ENCODE results near the gene MBNL2. TPM values are rescaled to one million over a fixed set of nuclear protein-coding genes. Genes with fewer than 3 reads are reported as not detected.

The MBNL2 gene
- total RNA-seq, 4 donors from 2014 or later, result 113 to 129 (median 118) TPM

DNA sequence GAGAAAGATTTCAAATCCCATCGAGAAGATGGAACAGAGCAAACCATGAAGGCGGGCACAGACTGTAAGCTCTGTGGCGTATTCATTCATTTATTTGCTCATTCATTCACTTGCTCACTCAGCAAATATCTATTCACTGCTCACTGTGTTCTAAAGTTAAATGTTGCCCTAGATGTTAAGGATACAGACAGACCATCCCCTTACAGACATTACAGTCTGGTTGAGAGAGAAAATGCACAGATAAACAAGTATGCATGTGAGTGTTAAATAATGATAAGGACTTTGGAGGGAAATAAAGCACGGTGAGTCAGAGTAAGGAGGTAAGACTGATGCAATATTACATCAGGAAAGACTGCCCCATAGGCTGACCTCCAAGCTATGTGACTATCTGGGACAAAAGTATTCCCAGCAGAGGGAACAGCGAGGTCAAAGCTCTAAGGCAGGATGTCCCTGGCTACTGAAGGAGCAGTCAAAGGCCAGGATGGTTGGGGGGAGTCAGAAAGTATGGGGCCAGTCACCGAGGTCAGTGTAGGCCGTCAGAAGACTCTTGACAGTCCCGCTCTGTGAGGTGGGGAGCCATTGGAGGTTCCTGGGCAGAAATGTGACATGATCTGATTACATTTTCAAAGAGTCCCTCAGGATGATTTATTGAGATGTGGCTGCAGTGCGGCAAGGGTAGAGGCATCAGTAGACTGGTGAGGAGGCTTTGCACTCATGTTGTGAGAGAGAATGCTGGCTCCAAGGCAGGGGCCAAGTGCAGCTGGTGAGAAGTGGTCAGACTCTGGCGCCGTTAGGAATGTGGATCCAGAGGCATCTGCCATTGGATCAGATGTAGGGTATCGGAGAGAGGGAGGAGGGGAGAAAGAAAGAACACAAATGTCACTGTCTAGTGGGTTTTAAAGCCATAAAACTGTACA is 37.9 kb downstream of the MBNL2 start:
- H3K4me1 ChIP-seq, result peaks cover 23 to 100% (median 64%) of the 10 kb centered on the region in 3 donors
- 71 to 75% methylated on average over 9 to 12 of the region's 12 CpGs for WGBS, 2 donors (ENCODE audit: low coverage in 1 of 2)
- ATAC-seq, result peak; percentile 35
- no peaks in the 10 kb centered on the region for H3K9me3 ChIP-seq
- H3K4me3 ChIP-seq, result no peak overlapping the region
- peak overlapping the region; percentile 31 to 80 (median 68) for H3K27ac ChIP-seq
- H3K36me3 ChIP-seq, result no peaks in the 10 kb centered on the region
- H3K27me3 ChIP-seq, result no peaks in the 10 kb centered on the region
- peak; percentile 36 for TF ChIP-seq POLR2AphosphoS5 (IDR thresholded peaks at IDR 0.05)
- TF ChIP-seq, protein P1, sequence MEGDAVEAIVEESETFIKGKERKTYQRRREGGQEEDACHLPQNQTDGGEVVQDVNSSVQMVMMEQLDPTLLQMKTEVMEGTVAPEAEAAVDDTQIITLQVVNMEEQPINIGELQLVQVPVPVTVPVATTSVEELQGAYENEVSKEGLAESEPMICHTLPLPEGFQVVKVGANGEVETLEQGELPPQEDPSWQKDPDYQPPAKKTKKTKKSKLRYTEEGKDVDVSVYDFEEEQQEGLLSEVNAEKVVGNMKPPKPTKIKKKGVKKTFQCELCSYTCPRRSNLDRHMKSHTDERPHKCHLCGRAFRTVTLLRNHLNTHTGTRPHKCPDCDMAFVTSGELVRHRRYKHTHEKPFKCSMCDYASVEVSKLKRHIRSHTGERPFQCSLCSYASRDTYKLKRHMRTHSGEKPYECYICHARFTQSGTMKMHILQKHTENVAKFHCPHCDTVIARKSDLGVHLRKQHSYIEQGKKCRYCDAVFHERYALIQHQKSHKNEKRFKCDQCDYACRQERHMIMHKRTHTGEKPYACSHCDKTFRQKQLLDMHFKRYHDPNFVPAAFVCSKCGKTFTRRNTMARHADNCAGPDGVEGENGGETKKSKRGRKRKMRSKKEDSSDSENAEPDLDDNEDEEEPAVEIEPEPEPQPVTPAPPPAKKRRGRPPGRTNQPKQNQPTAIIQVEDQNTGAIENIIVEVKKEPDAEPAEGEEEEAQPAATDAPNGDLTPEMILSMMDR (IDR thresholded peaks at IDR 0.05), result no peak

DNA sequence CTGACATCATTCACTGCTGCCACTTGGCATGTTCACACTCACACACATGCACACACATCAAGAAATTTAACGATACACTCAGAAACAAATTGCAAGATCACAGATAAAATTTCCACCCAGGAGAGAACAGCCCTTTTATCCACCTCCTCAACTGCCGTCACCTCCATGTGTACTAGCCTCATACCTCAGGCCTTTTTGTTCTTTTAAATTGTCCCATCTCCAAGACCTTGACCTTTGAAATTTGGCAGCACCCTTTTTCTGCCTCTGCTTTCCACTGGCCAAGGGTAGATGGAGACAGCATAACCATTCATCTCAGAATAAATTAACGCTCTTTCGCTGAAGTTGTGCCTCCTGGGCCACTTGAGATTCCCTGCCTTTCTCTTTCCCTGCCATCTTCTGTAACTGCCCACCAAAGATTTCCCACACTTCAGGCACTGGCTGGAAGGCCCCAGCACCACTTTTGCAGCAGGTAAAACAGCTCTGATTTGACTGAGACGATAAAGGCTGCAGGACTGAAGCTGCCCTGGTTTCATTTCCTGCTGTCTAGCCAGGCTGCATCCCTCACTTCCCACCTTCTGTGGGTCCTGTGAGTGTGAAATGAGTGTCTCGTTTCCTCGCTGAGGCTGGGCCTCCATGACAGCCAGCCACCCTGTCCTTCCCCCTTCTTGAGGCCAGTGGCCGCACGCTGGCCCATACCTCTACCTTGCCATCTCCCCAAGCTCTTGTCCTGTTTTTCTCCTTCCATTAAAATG is 39.3 kb downstream of the MBNL2 start:
- 32 to 43% methylated on average over 6 to 9 of the region's 9 CpGs for WGBS, 2 donors (ENCODE audit: low coverage in 1 of 2)
- H3K27me3 ChIP-seq, result no peaks in the 10 kb centered on the region
- TF ChIP-seq POLR2AphosphoS5 (IDR thresholded peaks at IDR 0.05), result peak; percentile 67
- no peak for TF ChIP-seq EP300 (IDR thresholded peaks at IDR 0.05)
- peak overlapping the region; percentile 31 to 80 (median 68) for H3K27ac ChIP-seq
- ATAC-seq, result no peak
- H3K4me1 ChIP-seq, result peaks cover 16 to 100% (median 68%) of the 10 kb centered on the region in 3 donors
- H3K36me3 ChIP-seq, result no peaks in the 10 kb centered on the region
- H3K4me3 ChIP-seq, result peak overlapping the region in 1 of 2 donors; percentile 10
- no peaks in the 10 kb centered on the region for H3K9me3 ChIP-seq

DNA sequence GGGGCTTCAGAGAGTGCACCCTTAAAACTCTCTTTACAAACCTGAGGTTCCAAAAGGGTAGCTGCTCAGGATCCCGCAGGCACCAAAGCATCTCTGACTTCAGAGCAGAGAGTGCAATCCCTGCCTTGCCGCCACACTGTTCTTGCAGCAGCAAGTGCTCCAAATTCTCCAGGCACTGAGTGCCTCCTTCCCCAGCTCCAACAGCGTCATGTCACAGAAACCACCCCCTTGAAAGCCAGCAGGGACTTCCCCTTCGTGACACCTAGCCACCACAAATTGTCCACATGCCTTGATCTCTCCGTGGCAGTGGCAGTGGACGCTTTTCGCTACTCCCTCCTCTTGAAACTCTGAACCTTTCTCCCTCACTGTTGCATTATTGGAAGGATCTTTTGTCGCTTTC is 39.9 kb downstream of the MBNL2 start:
- H3K9me3 ChIP-seq, result no peaks in the 10 kb centered on the region
- peak overlapping the region in 3 of 4 donors; percentile 60 to 80 (median 76) for H3K27ac ChIP-seq
- no peaks in the 10 kb centered on the region for H3K27me3 ChIP-seq
- no peak for ATAC-seq
- no peak for TF ChIP-seq POLR2AphosphoS5 (IDR thresholded peaks at IDR 0.05)
- no peak for TF ChIP-seq EP300 (IDR thresholded peaks at IDR 0.05)
- TF ChIP-seq, protein P1 (IDR thresholded peaks at IDR 0.05), result no peak
- TF ChIP-seq POLR2A (IDR thresholded peaks at IDR 0.05), result no peak
- 77 to 80% methylated on average over 7 to 8 of the region's 8 CpGs for WGBS, 2 donors (ENCODE audit: low coverage in 1 of 2)
- H3K4me1 ChIP-seq, result peaks cover 18 to 100% (median 66%) of the 10 kb centered on the region in 3 donors
- H3K36me3 ChIP-seq, result no peaks in the 10 kb centered on the region
- no peak overlapping the region for H3K4me3 ChIP-seq

DNA sequence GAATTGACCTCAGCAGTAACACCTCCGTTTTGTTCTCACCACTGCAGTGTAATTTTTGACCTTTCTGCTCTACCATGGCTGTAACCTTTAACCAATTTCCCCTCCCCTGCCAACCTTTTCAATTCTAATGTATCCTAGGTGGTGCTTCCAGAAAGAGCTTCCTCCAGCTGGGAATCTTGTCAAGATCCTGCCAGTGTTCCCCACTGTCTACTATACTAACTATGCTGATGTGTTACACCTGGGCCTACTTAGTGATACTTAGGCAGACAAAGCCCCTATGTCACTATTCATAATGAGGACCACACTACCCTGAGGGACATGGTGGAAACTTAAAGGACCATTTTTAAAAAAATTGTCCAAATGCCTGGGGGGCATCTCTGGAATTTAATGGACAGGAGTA is 41.0 kb downstream of the MBNL2 start:
- Histone ChIP-seq H3K27ac (peak overlapping the region in 2 of 4 donors; percentile 76 to 80), H3K4me1 (peaks cover 20 to 100% (median 66%) of the 10 kb centered on the region in 3 donors)
- WGBS, 2 donors (ENCODE audit: low coverage in 1 of 2), result 86 to 100% methylated on average over 1 of the region's 1 CpG

DNA sequence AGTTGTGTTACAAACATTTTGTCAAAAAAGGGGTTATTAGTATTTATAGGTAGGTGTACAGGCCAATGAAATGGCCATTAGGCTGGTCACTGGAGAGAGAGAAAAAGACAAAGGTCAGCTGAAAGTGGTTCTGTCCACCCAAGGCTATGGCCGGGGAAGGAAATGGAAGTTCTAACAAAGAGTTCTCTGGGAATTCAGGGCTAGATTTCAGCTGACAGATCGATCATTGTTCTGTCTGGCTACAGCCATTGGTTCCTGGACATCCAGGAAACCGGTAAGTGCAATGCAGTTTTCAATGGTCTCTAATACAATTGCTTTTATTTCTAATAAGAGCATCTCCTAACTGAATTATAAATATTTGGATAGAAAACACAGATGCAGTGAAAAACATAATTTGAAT is 42.5 kb downstream of the MBNL2 start:
- H3K27me3 ChIP-seq, result no peaks in the 10 kb centered on the region
- no peak for ATAC-seq
- H3K4me3 ChIP-seq, result no peak overlapping the region
- WGBS, 2 donors (ENCODE audit: low coverage in 1 of 2), result 61 to 76% methylated on average over 3 of the region's 3 CpGs
- TF ChIP-seq EP300 (IDR thresholded peaks at IDR 0.05) (no peak), POLR2A (IDR thresholded peaks at IDR 0.05) (no peak), POLR2AphosphoS5 (IDR thresholded peaks at IDR 0.05) (no peak)
- TF ChIP-seq, protein P1 (IDR thresholded peaks at IDR 0.05), result no peak
- H3K4me1 ChIP-seq, result peaks cover 16 to 100% (median 69%) of the 10 kb centered on the region in 3 donors
- H3K36me3 ChIP-seq, result no peaks in the 10 kb centered on the region
- no peaks in the 10 kb centered on the region for H3K9me3 ChIP-seq
- H3K27ac ChIP-seq, result peak overlapping the region in 3 of 4 donors; percentile 8 to 24 (median 12)

More for the DNA sequence above, 41.0 kb downstream of the MBNL2 start:
- TF ChIP-seq, protein P1 (IDR thresholded peaks at IDR 0.05), result no peak
- TF ChIP-seq POLR2AphosphoS5 (IDR thresholded peaks at IDR 0.05), result no peak
- Histone ChIP-seq H3K4me3 (no peak overlapping the region), H3K36me3 (no peaks in the 10 kb centered on the region), H3K27me3 (no peaks in the 10 kb centered on the region), H3K9me3 (no peaks in the 10 kb centered on the region)
- ATAC-seq, result no peak
